HG03095 (cell line): Measurements from ENCODE around the gene ZFYVE9.
A peak's percentile ranks its signal among the peaks of the same experiment; 100 is the strongest.

Experiments
- ATAC-seq: cut with Tn5 transposase; IDR thresholded peaks from one replicate; pipeline ENCODE4 v1.9.1; 2021; ENCODE audit warnings: moderate library complexity; ENCODE audit not compliant: unreplicated experiment

Gene ZFYVE9

GRCh38 chr1:52238474-52238873 lies 96.6 kb downstream of the ZFYVE9 start:
- ATAC-seq, result no peak

GRCh38 chr1:52238887-52239707 lies 97.2 kb downstream of the ZFYVE9 start:
- peak; percentile 5 for ATAC-seq

- ATAC-seq, result peak; percentile 61
These were observed 97.8 kb downstream of the ZFYVE9 start for GRCh38 chr1:52239708-52240001.

- no peak for ATAC-seq
These were observed 98.8 kb downstream of the ZFYVE9 start for GRCh38 chr1:52240592-52241210.

- ATAC-seq, result no peak
These were observed 101.5 kb downstream of the ZFYVE9 start for GRCh38 chr1:52243221-52243987.

GRCh38 chr1:52249831-52250230 lies 107.9 kb downstream of the ZFYVE9 start:
- ATAC-seq, result no peak

GRCh38 chr1:52253421-52253820 lies 111.5 kb downstream of the ZFYVE9 start:
- ATAC-seq, result no peak

- ATAC-seq, result no peak
These were observed 118.0 kb downstream of the ZFYVE9 start for GRCh38 chr1:52259886-52260285.

- ATAC-seq, result no peak
These were observed 121.4 kb downstream of the ZFYVE9 start for GRCh38 chr1:52263153-52263910.

- no peak for ATAC-seq
These were observed 122.7 kb downstream of the ZFYVE9 start for GRCh38 chr1:52264530-52265115.

GRCh38 chr1:52266507-52266906 lies 124.6 kb downstream of the ZFYVE9 start:
- no peak for ATAC-seq

- no peak for ATAC-seq
These were observed 126.5 kb downstream of the ZFYVE9 start for GRCh38 chr1:52268372-52268771.

- no peak for ATAC-seq
These were observed 139.6 kb downstream of the ZFYVE9 start for GRCh38 chr1:52281518-52281917.

- no peak for ATAC-seq
These were observed 146.4 kb downstream of the ZFYVE9 start for GRCh38 chr1:52288286-52288685.

GRCh38 chr1:52294580-52294979 lies 152.7 kb downstream of the ZFYVE9 start:
- ATAC-seq, result no peak

- ATAC-seq, result no peak
These were observed 154.5 kb downstream of the ZFYVE9 start for GRCh38 chr1:52296345-52296744.

GRCh38 chr1:52305417-52306226 lies 163.7 kb downstream of the ZFYVE9 start:
- ATAC-seq, result no peak

- no peak for ATAC-seq
These were observed 164.5 kb downstream of the ZFYVE9 start for GRCh38 chr1:52306227-52307006.

GRCh38 chr1:52321061-52321460 lies 179.2 kb downstream of the ZFYVE9 start:
- no peak for ATAC-seq
